ENCODE data around the gene AGT. TPM values are rescaled to one million over a fixed set of nuclear protein-coding genes. Genes with fewer than 3 reads are reported as not detected.

The AGT gene
- total RNA-seq, 1 donor from 2014 or later, result 118 TPM

DNA sequence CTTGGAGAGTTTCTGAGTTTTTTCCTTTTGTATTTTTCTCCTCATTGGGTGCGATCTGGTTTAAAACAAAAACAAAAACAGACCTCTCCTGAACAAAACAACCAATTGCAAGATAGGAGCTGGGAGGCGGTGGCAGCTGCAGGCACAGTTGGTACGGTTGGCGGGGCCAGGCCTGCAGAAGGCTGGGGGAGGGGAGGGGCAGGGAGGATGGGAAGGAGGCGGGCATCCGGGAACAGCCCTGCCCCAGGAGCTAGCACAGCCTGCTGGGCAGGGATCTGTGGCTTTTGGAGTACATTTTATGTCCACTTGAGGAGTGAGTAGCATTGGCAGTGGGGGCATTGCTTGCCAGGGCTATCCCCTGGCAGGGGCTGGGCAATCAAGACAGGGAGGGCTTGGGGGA, 38.5 kb upstream of the AGT start:
- DNase-seq (ENCODE audit: low spot score), result no peak
- Mint-ChIP-seq H3K4me1 (ENCODE audit: low read depth) (peaks cover 24% of the 10 kb centered on the region), H3K4me3 (ENCODE audit: unreplicated experiment) (no peak overlapping the region), H3K27ac (ENCODE audit: unreplicated experiment) (no peak overlapping the region), H3K9me3 (ENCODE audit: low read depth) (no peaks in the 10 kb centered on the region), H3K27me3 (ENCODE audit: low read depth) (no peaks in the 10 kb centered on the region), H3K36me3 (ENCODE audit: low read depth) (no peaks in the 10 kb centered on the region)
- TF ChIP-seq, protein P1, sequence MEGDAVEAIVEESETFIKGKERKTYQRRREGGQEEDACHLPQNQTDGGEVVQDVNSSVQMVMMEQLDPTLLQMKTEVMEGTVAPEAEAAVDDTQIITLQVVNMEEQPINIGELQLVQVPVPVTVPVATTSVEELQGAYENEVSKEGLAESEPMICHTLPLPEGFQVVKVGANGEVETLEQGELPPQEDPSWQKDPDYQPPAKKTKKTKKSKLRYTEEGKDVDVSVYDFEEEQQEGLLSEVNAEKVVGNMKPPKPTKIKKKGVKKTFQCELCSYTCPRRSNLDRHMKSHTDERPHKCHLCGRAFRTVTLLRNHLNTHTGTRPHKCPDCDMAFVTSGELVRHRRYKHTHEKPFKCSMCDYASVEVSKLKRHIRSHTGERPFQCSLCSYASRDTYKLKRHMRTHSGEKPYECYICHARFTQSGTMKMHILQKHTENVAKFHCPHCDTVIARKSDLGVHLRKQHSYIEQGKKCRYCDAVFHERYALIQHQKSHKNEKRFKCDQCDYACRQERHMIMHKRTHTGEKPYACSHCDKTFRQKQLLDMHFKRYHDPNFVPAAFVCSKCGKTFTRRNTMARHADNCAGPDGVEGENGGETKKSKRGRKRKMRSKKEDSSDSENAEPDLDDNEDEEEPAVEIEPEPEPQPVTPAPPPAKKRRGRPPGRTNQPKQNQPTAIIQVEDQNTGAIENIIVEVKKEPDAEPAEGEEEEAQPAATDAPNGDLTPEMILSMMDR (IDR thresholded peaks at IDR 0.05), result no peak

DNA sequence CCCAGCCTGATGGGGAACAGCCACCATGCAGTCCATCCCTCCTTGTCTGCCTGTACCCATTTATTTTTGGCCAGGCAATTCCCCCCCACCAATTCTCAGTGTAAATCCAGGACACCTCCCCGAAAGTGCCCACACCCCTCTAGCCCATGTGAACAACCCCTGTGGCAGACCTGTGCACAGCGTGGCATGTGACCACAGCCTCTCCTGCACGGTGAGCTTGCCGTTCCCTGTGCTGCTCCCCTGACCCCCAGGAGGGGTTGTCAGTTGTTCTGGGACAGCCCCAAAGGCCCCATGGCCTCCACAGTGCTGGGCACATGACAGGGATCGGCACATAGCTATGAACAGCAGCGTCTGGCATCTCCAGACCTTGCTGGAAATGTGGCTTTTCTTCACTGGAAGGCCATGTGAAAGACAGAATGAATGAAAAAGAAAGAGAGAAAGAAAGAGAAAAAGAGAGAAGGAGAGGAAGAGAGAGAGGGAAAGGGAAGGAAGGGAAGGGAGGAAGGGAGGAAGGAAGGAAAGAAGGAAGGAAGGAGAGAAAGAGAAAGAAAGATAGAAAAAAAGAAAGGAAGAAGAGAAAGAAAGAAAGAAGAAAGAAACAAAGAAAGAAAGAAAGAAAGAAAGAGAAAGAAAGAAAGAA, 37.2 kb upstream of the AGT start:
- Mint-ChIP-seq H3K4me1 (ENCODE audit: low read depth) (peaks cover 34% of the 10 kb centered on the region), H3K4me3 (ENCODE audit: unreplicated experiment) (no peak overlapping the region), H3K9me3 (ENCODE audit: low read depth) (no peaks in the 10 kb centered on the region), H3K36me3 (ENCODE audit: low read depth) (no peaks in the 10 kb centered on the region), H3K27ac (ENCODE audit: unreplicated experiment) (no peak overlapping the region), H3K27me3 (ENCODE audit: low read depth) (no peaks in the 10 kb centered on the region)
- DNase-seq (ENCODE audit: low spot score), result no peak
- TF ChIP-seq, protein P1 (IDR thresholded peaks at IDR 0.05), result no peak

DNA sequence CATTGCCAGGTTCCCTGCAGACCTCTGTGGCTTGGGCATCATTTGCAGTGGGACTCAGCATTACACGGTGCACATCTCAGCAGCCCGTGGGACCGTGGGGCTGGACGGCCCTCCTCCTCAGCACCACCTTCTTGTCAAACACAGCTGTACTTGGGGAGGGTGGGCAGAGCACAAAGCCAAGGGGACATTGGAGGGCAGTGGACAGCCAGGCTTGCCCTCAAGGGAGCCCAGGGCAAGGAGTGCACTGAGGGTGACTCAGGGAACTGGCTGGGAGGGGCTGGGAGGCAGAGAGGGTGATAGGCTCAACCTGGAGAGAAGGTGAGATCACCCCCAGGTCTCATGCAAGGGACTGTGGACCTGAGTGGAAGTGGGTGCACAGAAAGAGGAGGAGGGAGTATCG, 36.7 kb upstream of the AGT start:
- no peak for DNase-seq (ENCODE audit: low spot score)
- no peaks in the 10 kb centered on the region for H3K36me3 Mint-ChIP-seq (ENCODE audit: low read depth)
- no peaks in the 10 kb centered on the region for H3K9me3 Mint-ChIP-seq (ENCODE audit: low read depth)
- peaks cover 34% of the 10 kb centered on the region for H3K4me1 Mint-ChIP-seq (ENCODE audit: low read depth)
- no peaks in the 10 kb centered on the region for H3K27me3 Mint-ChIP-seq (ENCODE audit: low read depth)
- no peak overlapping the region for H3K4me3 Mint-ChIP-seq (ENCODE audit: unreplicated experiment)
- TF ChIP-seq, protein P1 (IDR thresholded peaks at IDR 0.05), result no peak
- H3K27ac Mint-ChIP-seq (ENCODE audit: unreplicated experiment), result no peak overlapping the region

DNA sequence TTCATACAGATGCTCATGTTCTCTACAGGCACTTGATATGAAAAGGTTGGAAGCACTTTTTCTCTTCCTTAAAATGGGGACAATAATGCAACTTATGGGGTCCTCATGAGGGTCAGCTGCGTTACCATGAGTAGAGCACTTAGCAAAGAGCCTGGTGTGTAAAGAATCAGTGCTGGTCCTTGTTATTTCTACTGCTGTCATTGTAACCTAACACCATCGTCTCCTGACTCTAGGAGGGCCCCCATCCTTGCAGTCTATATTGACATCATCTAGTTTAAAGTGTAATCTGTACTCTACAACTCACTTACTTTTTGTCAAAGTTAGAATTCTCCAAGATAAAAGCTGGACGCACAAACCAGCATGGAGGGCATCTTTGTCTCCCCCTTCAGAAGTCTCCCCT, 35.7 kb upstream of the AGT start:
- Mint-ChIP-seq H3K9me3 (ENCODE audit: low read depth) (no peaks in the 10 kb centered on the region), H3K27ac (ENCODE audit: unreplicated experiment) (no peak overlapping the region), H3K4me3 (ENCODE audit: unreplicated experiment) (no peak overlapping the region), H3K4me1 (ENCODE audit: low read depth) (peaks cover 30% of the 10 kb centered on the region), H3K27me3 (ENCODE audit: low read depth) (no peaks in the 10 kb centered on the region), H3K36me3 (ENCODE audit: low read depth) (no peaks in the 10 kb centered on the region)
- DNase-seq (ENCODE audit: low spot score), result no peak
- TF ChIP-seq, protein P1 (IDR thresholded peaks at IDR 0.05), result no peak

DNA sequence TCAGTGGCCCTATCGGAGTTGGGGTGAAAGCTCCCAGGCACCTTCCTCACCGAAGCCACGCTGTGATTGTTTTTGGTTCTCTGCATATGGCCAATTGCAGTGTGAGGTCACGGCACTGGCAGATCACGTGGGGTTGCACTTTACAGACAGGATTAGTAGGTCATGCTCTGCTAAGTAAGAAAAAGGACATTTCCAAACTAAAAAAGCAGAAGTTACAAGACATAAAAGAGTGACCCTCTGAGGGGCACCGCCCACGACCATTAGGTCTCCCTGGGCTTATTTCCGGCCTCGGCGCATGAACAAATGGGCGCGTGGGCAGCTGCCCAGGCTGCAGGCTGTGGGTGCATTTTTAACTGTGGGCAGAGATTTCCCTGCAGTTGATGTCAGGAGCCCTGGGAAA, 35.2 kb upstream of the AGT start:
- Mint-ChIP-seq H3K27me3 (ENCODE audit: low read depth) (no peaks in the 10 kb centered on the region), H3K9me3 (ENCODE audit: low read depth) (no peaks in the 10 kb centered on the region), H3K36me3 (ENCODE audit: low read depth) (no peaks in the 10 kb centered on the region), H3K4me1 (ENCODE audit: low read depth) (peaks cover 33% of the 10 kb centered on the region), H3K4me3 (ENCODE audit: unreplicated experiment) (no peak overlapping the region), H3K27ac (ENCODE audit: unreplicated experiment) (no peak overlapping the region)
- DNase-seq (ENCODE audit: low spot score), result no peak
- TF ChIP-seq, protein P1 (IDR thresholded peaks at IDR 0.05), result no peak
